K562 (cell line): ENCODE results near the gene RMI1. TPM values are rescaled to one million over a fixed set of nuclear protein-coding genes. Genes with fewer than 3 reads are reported as not detected.

Source experiments
- ATAC-seq: fragments of 200-7000 bp; cut with Tn5 transposase; 3 replicates; pipeline ENCODE4 v1.9.1; 2020; ENCODE audit warnings: moderate library complexity
- BruUV-seq: library from RNA; stranded (reverse); fragments of 400-500 nt; replicated peaks from 2 replicates; lab custom pipeline; 2021; lab: Mats Ljungman, UMichigan
- CTCF ChIA-PET: fragments of 300-600 bp; formaldehyde crosslinking; extraction: SDS; loops from one replicate; lab custom pipeline; 2021; ENCODE audit warnings: low intra/inter-chr PET ratio; lab: Yijun Ruan, JAX
- POLR2A ChIA-PET: fragments of 300-600, 350-650 bp; sonication (Branson Sonifier 250); formaldehyde crosslinking; extraction: SDS; loops from one replicate; lab custom pipeline; 2021; ENCODE audit warnings: antibody characterized with exemption, inconsistent platforms; lab: Yijun Ruan, JAX
- DNase-seq, 4 experiments: peaks; one replicate each; pipeline versions ENCODE4 v3.0.0 to v3.0.0-alpha.2; 2011 to 2018; ENCODE audit warnings: low spot score in 3 of 4, mixed read lengths in 3 of 4; ENCODE audit errors: extremely low read depth in 1 of 4
- FAIRE-seq: peaks from 2 replicates; lab custom pipeline; 2011; peaks lifted over from hg19 to GRCh38; lab: Jason Lieb, UNC
- H2AFZ ChIP-seq: 2 replicates; pipeline ENCODE4 v1.6.0; 2011; ENCODE audit warnings: low read depth, low read length, control low read depth, inconsistent platforms
- H3K27ac ChIP-seq: fragments of 200-600 bp; 3 replicates; pipeline ENCODE4 v1.8.0; 2011; ENCODE audit warnings: low read depth, mild to moderate bottlenecking, control low read depth, inconsistent platforms, low read length, moderate library complexity, mixed read lengths; ENCODE audit errors: extremely low read depth
- H3K27me3 ChIP-seq, 2 experiments: fragments of 300-600 bp in 1 of 2; 2 replicates in 1 of 2; 3 replicates in 1 of 2; pipeline versions ENCODE4 v1.6.0 to v1.8.0; 2011; ENCODE audit warnings: inconsistent platforms in 2 of 2, low read length in 2 of 2, mild to moderate bottlenecking in 1 of 2, mixed read lengths in 1 of 2, moderate library complexity in 1 of 2; ENCODE audit not compliant: control insufficient read depth in 2 of 2, insufficient read depth in 2 of 2
- H3K36me3 ChIP-seq: fragments of 300-600 bp; 3 replicates; pipeline ENCODE4 v1.8.0; 2011; ENCODE audit warnings: mild to moderate bottlenecking, low read length, inconsistent platforms; ENCODE audit not compliant: control insufficient read depth, insufficient read depth
- H3K4me1 ChIP-seq, 2 experiments: fragments of 200-600 bp in 1 of 2; replicated peaks in 1 of 2; 2 replicates in 1 of 2; 3 replicates in 1 of 2; pipeline versions ENCODE4 v1.5.1 to v1.8.0; 2011; ENCODE audit warnings: inconsistent platforms in 2 of 2, low read length in 2 of 2, mild to moderate bottlenecking in 1 of 2, mixed read lengths in 1 of 2, moderate library complexity in 1 of 2; ENCODE audit not compliant: control insufficient read depth in 2 of 2, insufficient read depth in 2 of 2
- H3K4me2 ChIP-seq: 2 replicates; pipeline ENCODE4 v1.6.1; 2011; ENCODE audit warnings: low read length, control low read depth, inconsistent platforms, mixed read lengths; ENCODE audit not compliant: insufficient read depth
- H3K4me3 ChIP-seq: fragments of 200-600 bp; sonication (generic), shearing (Covaris generic); 2 replicates; pipeline ENCODE4 v1.5.1; 2016; ENCODE audit warnings: control low read depth, inconsistent platforms
- H3K79me2 ChIP-seq: fragments of 200-600 bp; 3 replicates; pipeline ENCODE4 v1.8.0; 2011; ENCODE audit warnings: low read length, inconsistent platforms; ENCODE audit not compliant: control insufficient read depth, insufficient read depth
- H3K9ac ChIP-seq, 2 experiments: 2 replicates each; pipeline versions ENCODE4 v1.6.0 to v1.6.1; 2011; ENCODE audit warnings: low read depth in 2 of 2, low read length in 2 of 2, control low read depth in 1 of 2, inconsistent platforms in 1 of 2, mild to moderate bottlenecking in 1 of 2, mixed read lengths in 1 of 2; ENCODE audit not compliant: insufficient read depth in 1 of 2
- H3K9me1 ChIP-seq: one replicate; pipeline ENCODE4 v1.6.0; 2011; ENCODE audit warnings: inconsistent platforms, mild to moderate bottlenecking, low read length, moderate library complexity; ENCODE audit not compliant: control insufficient read depth, insufficient read depth
- H3K9me3 ChIP-seq: replicated peaks from 2 replicates; pipeline ENCODE4 v1.5.1; 2011; ENCODE audit warnings: low read depth, low read length, inconsistent platforms; ENCODE audit not compliant: control insufficient read depth, insufficient read depth
- H4K20me1 ChIP-seq: replicated peaks from 2 replicates; pipeline ENCODE4 v1.6.1; 2011; ENCODE audit warnings: low read length, inconsistent platforms, mixed read lengths; ENCODE audit not compliant: control insufficient read depth, insufficient read depth
- BACH1 ChIP-seq: fragments of 200-800 bp; sonication (Bioruptor generic); IDR thresholded peaks from 2 replicates; pipeline ENCODE4 v1.6.1; 2016; ENCODE audit warnings: missing genetic modification characterization, missing compliant biosample characterization
- ETS2 ChIP-seq: IDR thresholded peaks from 2 replicates; pipeline ENCODE4 v1.6.1; 2016; ENCODE audit warnings: borderline replicate concordance, missing genetic modification characterization, mild to moderate bottlenecking, moderate library complexity, missing compliant biosample characterization; ENCODE audit not compliant: poor library complexity, severe bottlenecking
- HDGF ChIP-seq: fragments of 450-650 bp; IDR thresholded peaks from 2 replicates; pipeline ENCODE4 v1.6.1; 2016
- HMG20A ChIP-seq: fragments of 450-650 bp; formaldehyde crosslinking; conservative IDR thresholded peaks from 2 replicates; pipeline ENCODE4 v1.4.0; 2020; ENCODE audit warnings: mild to moderate bottlenecking, mixed read lengths
- HNRNPK ChIP-seq: fragments of 200-400 bp; formaldehyde crosslinking; IDR thresholded peaks from one replicate; pipeline ENCODE4 v1.6.1; 2018; ENCODE audit warnings: mild to moderate bottlenecking, low read depth, low read length; ENCODE audit not compliant: poor library complexity, severe bottlenecking
- L3MBTL2 ChIP-seq: fragments of 450-650 bp; IDR thresholded peaks from 2 replicates; pipeline ENCODE4 v1.6.1; 2016; ENCODE audit warnings: mild to moderate bottlenecking, moderate library complexity
- NFRKB ChIP-seq: fragments of 450-650 bp; IDR thresholded peaks from 2 replicates; pipeline ENCODE4 v1.6.1; 2016; ENCODE audit warnings: low read depth
- POLR2AphosphoS2 ChIP-seq: IDR thresholded peaks from 2 replicates; pipeline ENCODE4 v1.6.1; 2012; ENCODE audit warnings: low read length, improper control_type of control experiment
- POLR2AphosphoS5 ChIP-seq: IDR thresholded peaks from 2 replicates; pipeline ENCODE4 v1.6.1; 2011; ENCODE audit warnings: mild to moderate bottlenecking, low read depth, low read length, moderate library complexity; ENCODE audit not compliant: control insufficient read depth, insufficient read depth
- POLR2B ChIP-seq: fragments of 450-650 bp; IDR thresholded peaks from 2 replicates; pipeline ENCODE4 v1.6.1; 2018; ENCODE audit warnings: low read depth; ENCODE audit not compliant: partially characterized antibody
- POLR2H ChIP-seq: IDR thresholded peaks from 2 replicates; pipeline ENCODE4 v1.6.1; 2016; ENCODE audit warnings: missing genetic modification characterization, low read depth, mild to moderate bottlenecking, control low read depth, missing compliant biosample characterization, moderate library complexity
- RAD21 ChIP-seq, 2 experiments: fragments of 250-450 bp in 1 of 2; fragments of 450-650 bp in 1 of 2; sonication (Bioruptor Pico) in 1 of 2; formaldehyde crosslinking in 1 of 2; IDR thresholded peaks in 1 of 2; conservative IDR thresholded peaks in 1 of 2; 2 replicates each; pipeline versions ENCODE4 v1.4.0 to v1.8.0; 2020 to 2022; ENCODE audit warnings: mild to moderate bottlenecking in 2 of 2, moderate library complexity in 1 of 2
- SAFB2 ChIP-seq: fragments of 200-400 bp; formaldehyde crosslinking; IDR thresholded peaks from 2 replicates; pipeline ENCODE4 v1.6.1; 2018; ENCODE audit warnings: borderline replicate concordance, low read length, low read depth, moderate library complexity; ENCODE audit not compliant: severe bottlenecking
- SMC3 ChIP-seq: conservative IDR thresholded peaks from 2 replicates; pipeline ENCODE4 v1.6.1; 2011; ENCODE audit warnings: low read depth, low read length, improper control_type of control experiment; ENCODE audit not compliant: insufficient read depth
- SUPT5H ChIP-seq: fragments of 450-650 bp; IDR thresholded peaks from 2 replicates; pipeline ENCODE4 v1.6.1; 2016
- TCF15 ChIP-seq: fragments of 250-450 bp; sonication (Bioruptor Pico); IDR thresholded peaks from 2 replicates; pipeline ENCODE4 v1.8.0; 2022; ENCODE audit warnings: moderate library complexity, mild to moderate bottlenecking, inconsistent platforms
- ZNF197 ChIP-seq: fragments of 200-800 bp; sonication (Bioruptor generic); IDR thresholded peaks from 2 replicates; pipeline ENCODE4 v1.6.1; 2016; ENCODE audit warnings: low read depth, missing genetic modification characterization, missing compliant biosample characterization
- ZNF41 ChIP-seq: fragments of 250-450 bp; sonication (Bioruptor Pico); conservative IDR thresholded peaks from 2 replicates; pipeline ENCODE4 v1.4.0; 2020; ENCODE audit warnings: mild to moderate bottlenecking
- ZNF449 ChIP-seq: fragments of 250-450 bp; sonication (Bioruptor Pico); IDR thresholded peaks from 2 replicates; pipeline ENCODE4 v1.8.0; 2022; ENCODE audit warnings: moderate library complexity, mild to moderate bottlenecking, inconsistent platforms
- ZNF707 ChIP-seq: fragments of 250-450 bp; sonication (Bioruptor Pico); conservative IDR thresholded peaks from 2 replicates; pipeline ENCODE4 v1.8.0; 2022; ENCODE audit warnings: inconsistent platforms, mild to moderate bottlenecking, moderate library complexity
- WGBS: fragments of 100-300 bp; shearing (Covaris generic); methylation state at CpG from one replicate; pipeline ENCODE4 v1.1.6; 2016; ENCODE audit warnings: low coverage, mixed read lengths; ENCODE audit not compliant: insufficient coverage; ENCODE audit errors: missing lambda C conversion rate; 5-methylcytosine and 5-hydroxymethylcytosine counted together
- in situ Hi-C: fragments of 300-500 bp; cut with MboI; formaldehyde crosslinking; loops from 4 replicates; pipeline ENCODE4 v1.15.0; 2018; ENCODE audit warnings: inconsistent platforms, mixed read lengths
- intact Hi-C: fragments of 100-400 bp; cut with micrococcal nuclease; formaldehyde crosslinking; loops from 2 replicates; pipeline ENCODE4 v1.14.2; 2022
- polyA plus RNA-seq, 8 experiments: library from polyadenylated mRNA; depleted of rRNA in 4 of 8; stranded (reverse) in 5 of 8; unstranded in 3 of 8; fragments of >200 nt; fragmentation: Nextera tagmentation in 2 of 8; fragmentation: Illumina TruSeq in 1 of 8; extraction: Ambion mirVana in 2 of 8; extraction: Trizol in 1 of 8; gene quantifications; 2 replicates each; pipeline versions ENCODE4 v1.2.1 to v1.2.3, GENCODE V29; 2011 to 2014; ENCODE audit warnings: inconsistent platforms in 1 of 8, missing spikeins in 1 of 8
- total RNA-seq, 7 experiments: library from RNA; depleted of rRNA in 6 of 7; stranded (reverse); fragments of >200 nt in 6 of 7; fragmentation: Illumina TruSeq in 2 of 7; extraction: Trizol in 2 of 7; gene quantifications; 2 replicates each; pipeline versions ENCODE4 v1.2.1 to v1.2.3, GENCODE V29; 2011 to 2021; ENCODE audit warnings: low replicate concordance in 1 of 7
- TF ChIP-seq, protein P1 (sequence below): sonication (generic); IDR thresholded peaks from 2 replicates; pipeline ENCODE4 v1.6.1; 2016

RMI1 gene
- total and polyA plus RNA-seq, 9 of the 15 experiments (the other 6 are each of a cell fraction or from before 2014, with no cell fraction given): 3.0 to 17.4 (median 10.6) TPM

DNA sequence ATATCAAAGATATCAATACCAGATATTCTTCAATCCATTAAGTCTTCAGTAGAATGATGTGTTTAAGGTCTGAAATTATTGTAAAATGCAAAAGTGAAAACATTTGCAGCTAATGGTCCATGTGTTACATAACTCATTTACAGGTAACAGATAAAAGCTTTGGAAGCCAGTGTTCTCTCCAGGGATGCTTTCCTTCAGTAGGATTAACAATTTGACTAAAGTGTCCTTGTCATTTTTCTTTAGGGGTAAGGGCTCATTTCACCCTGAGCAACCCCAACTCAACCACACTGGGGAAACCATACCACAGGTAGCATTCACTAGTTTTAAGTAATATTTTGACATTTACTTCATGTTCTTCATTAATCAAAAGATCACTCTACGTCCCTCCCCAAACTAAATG is 13.5 kb upstream of the RMI1 start:
- no TSS peak for BruUV-seq
- CTCF ChIA-PET: no interaction called here
- H3K9me1 ChIP-seq: no peaks in the 10 kb centered on the region
- no peak for TF ChIP-seq ZNF707 (CRISPR knock-in tag)
- TF ChIP-seq HMG20A: no peak
- no peak for TF ChIP-seq L3MBTL2
- no peak for TF ChIP-seq RAD21 (CRISPR knock-in tag; conservative IDR thresholded peaks at IDR 0.05 in 1 of 2, IDR thresholded peaks at IDR 0.05 in 1 of 2)
- no peak for TF ChIP-seq POLR2H
- TF ChIP-seq BACH1 (tag): no peak
- 0 out of 2 replicates have a peak, but pooled peaks have one; percentile 27 for TF ChIP-seq SUPT5H
- TF ChIP-seq ZNF449: no peak
- TF ChIP-seq SMC3: no peak
- TF ChIP-seq HNRNPK: no peak
- no peak for TF ChIP-seq SAFB2
- TF ChIP-seq POLR2AphosphoS5: peak; percentile 33; the same call in 1 of the 2 replicates
- TF ChIP-seq ZNF197: no peak
- no peak for TF ChIP-seq HDGF
- TF ChIP-seq, protein P1, sequence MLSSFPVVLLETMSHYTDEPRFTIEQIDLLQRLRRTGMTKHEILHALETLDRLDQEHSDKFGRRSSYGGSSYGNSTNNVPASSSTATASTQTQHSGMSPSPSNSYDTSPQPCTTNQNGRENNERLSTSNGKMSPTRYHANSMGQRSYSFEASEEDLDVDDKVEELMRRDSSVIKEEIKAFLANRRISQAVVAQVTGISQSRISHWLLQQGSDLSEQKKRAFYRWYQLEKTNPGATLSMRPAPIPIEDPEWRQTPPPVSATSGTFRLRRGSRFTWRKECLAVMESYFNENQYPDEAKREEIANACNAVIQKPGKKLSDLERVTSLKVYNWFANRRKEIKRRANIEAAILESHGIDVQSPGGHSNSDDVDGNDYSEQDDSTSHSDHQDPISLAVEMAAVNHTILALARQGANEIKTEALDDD: no peak
- TF ChIP-seq NFRKB: no peak
- no peak for TF ChIP-seq ZNF41
- no peak for TF ChIP-seq ETS2 (tag)
- no peak; the same call in 1 of the 2 replicates for TF ChIP-seq POLR2AphosphoS2
- TF ChIP-seq POLR2B: peak; percentile 37
- TF ChIP-seq TCF15 (CRISPR knock-in tag): no peak

More for the DNA sequence above, 13.5 kb upstream of the RMI1 start:
- 73% methylated on average over 1 of the region's 1 CpG for WGBS
- Histone ChIP-seq H3K36me3 (peaks cover 53% of the 10 kb centered on the region), H3K79me2 (peaks cover 4% of the 10 kb centered on the region; the same call in 1 of the 3 replicates), H3K9ac (no peak overlapping the region), H2AFZ (no peak overlapping the region), H3K4me3 (no peak overlapping the region), H3K9me3 (no peaks in the 10 kb centered on the region), H4K20me1 (0 out of 2 replicates have a peak, but pooled peaks cover 4% of the 10 kb centered on the region), H3K4me1 (peaks cover 0 to 4% of the 10 kb centered on the region in 2 experiments; a peak in 3 of 5 replicates), H3K4me2 (no peak overlapping the region), H3K27me3 (no peaks in the 10 kb centered on the region), H3K27ac (no peak overlapping the region)
- in situ Hi-C loops (no loop called here), intact Hi-C loops (no loop called here)
- ATAC-seq (no peak), FAIRE-seq (no peak), DNase-seq (no peak)
- POLR2A ChIA-PET: interaction anchor here (1.9 to 2.4 kb wide), 3 partner anchors 9 to 13 kb away, joined by 8 to 10 read pairs (median 8); partner anchors contain the start of genes HNRNPK and RMI1
